NCI-H1105 (cell line): Measurements from ENCODE around the gene TPP1.

ENCODE experiments used
- DNase-seq: peaks from one replicate; lab custom pipeline; 2025; lab: John Stamatoyannopoulos, UW

TPP1 gene

GRCh38 chr11:6563121-6563619 lies 56.1 kb downstream of the TPP1 start:
- no peak for DNase-seq
